Activated T-helper 1 cell treated with anti-CD3 and anti-CD28 coated beads, Interleukin-12 subunit alpha, Interleukin-12 subunit beta, Interleukin-2, Interleukin-4 antibody, amounts not matched to agents 30 ng/mL and 10 ng/mL and 1 ng/mL, durations not matched to agents 14 hours and 24 hours and 36 hours (primary cell): Measurements from ENCODE around the gene TRMT13. TPM values are rescaled to one million over a fixed set of nuclear protein-coding genes. Genes with fewer than 3 reads are reported as not detected.
"Not testable (repeated sequence)": the region's sequence is repeated elsewhere in the genome, so short reads cannot be mapped to it uniquely, and the experiment has no call there.

Experiments
- DNase-seq: peaks from one replicate; pipeline ENCODE4 v3.0.0; 2021; ENCODE audit warnings: low spot score
- H3K27ac Mint-ChIP-seq: one replicate; pipeline ENCODE4 v1.8.0; 2021; ENCODE audit warnings: mild to moderate bottlenecking, mixed read lengths
- H3K27me3 Mint-ChIP-seq: one replicate; pipeline ENCODE4 v1.8.0; 2022; ENCODE audit warnings: mild to moderate bottlenecking, moderate library complexity, mixed read lengths; ENCODE audit not compliant: insufficient read depth
- H3K36me3 Mint-ChIP-seq: one replicate; pipeline ENCODE4 v1.8.0; 2021; ENCODE audit warnings: low read depth, mixed read lengths
- H3K4me1 Mint-ChIP-seq: one replicate; pipeline ENCODE4 v1.8.0; 2021; ENCODE audit warnings: low read depth, mixed read lengths
- H3K4me3 Mint-ChIP-seq: one replicate; pipeline ENCODE4 v1.8.0; 2021; ENCODE audit warnings: mild to moderate bottlenecking, moderate library complexity, mixed read lengths
- H3K9me3 Mint-ChIP-seq: one replicate; pipeline ENCODE4 v1.8.0; 2021; ENCODE audit warnings: mixed read lengths
- intact Hi-C: fragments of 100-400 bp; cut with micrococcal nuclease; formaldehyde crosslinking; loops from one replicate; pipeline ENCODE4 v1.15.1; 2024
- total RNA-seq: library from RNA; stranded (reverse); gene quantifications from 2 replicates; pipeline ENCODE4 v1.2.3, GENCODE V29; 2022

TRMT13 gene
- total RNA-seq, 1 donor from 2014 or later = 21.8 TPM

GRCh38 chr1:100177295-100178041 is 44.5 kb downstream of the TRMT13 start:
- Mint-ChIP-seq H3K27ac (no peak overlapping the region), H3K27me3 (peaks cover 5% of the 10 kb centered on the region), H3K9me3 (no peaks in the 10 kb centered on the region), H3K4me3 (no peak overlapping the region), H3K36me3 (no peaks in the 10 kb centered on the region), H3K4me1 (no peaks in the 10 kb centered on the region)
- DNase-seq = no peak
- intact Hi-C loops = no loop called here

DNA sequence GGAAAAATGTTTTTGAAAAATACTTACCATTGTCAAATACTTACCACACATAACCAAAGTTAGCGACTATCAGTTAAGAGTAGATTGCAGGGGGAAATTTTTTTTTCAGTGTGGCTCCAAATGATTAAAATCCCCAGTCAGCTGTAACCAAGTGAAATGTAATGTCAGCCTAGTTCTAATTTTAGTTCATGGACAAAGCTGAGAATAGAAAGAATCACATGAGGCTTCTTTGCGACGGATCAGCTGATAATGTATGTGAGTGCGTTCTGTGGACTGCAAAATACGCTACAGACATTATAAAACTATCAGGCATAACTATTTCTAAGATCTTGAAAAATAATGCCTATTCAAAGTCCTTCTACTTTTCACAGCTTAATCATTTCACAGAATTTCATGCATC is 45.1 kb downstream of the TRMT13 start, which contains the start of gene LRRC39:
TSS of gene LRRC39 (minus strand) at position 166 of the 400 bp plus-strand sequence. CDS start 9,740 bp downstream, outside the sequence.
- Mint-ChIP-seq H3K27me3 (peaks cover 5% of the 10 kb centered on the region), H3K4me1 (no peaks in the 10 kb centered on the region), H3K4me3 (no peak within 1 kb of the TSS), H3K9me3 (no peaks in the 10 kb centered on the region), H3K27ac (no peak within 1 kb of the TSS), H3K36me3 (no peaks in the 10 kb centered on the region)
- intact Hi-C loops = no loop called here
- no peak for DNase-seq

GRCh38 chr1:100183370-100183769 is 50.4 kb downstream of the TRMT13 start:
- DNase-seq = no peak
- Mint-ChIP-seq H3K27ac (no peak overlapping the region), H3K27me3 (no peaks in the 10 kb centered on the region), H3K4me1 (no peaks in the 10 kb centered on the region), H3K9me3 (no peaks in the 10 kb centered on the region), H3K36me3 (no peaks in the 10 kb centered on the region), H3K4me3 (no peak overlapping the region)
- intact Hi-C loops = no loop called here

- no peak overlapping the region for H3K4me3 Mint-ChIP-seq
- no peaks in the 10 kb centered on the region for H3K36me3 Mint-ChIP-seq
- intact Hi-C loops = no loop called here
- no peaks in the 10 kb centered on the region for H3K27me3 Mint-ChIP-seq
- no peaks in the 10 kb centered on the region for H3K4me1 Mint-ChIP-seq
- no peak overlapping the region for H3K27ac Mint-ChIP-seq
- no peak for DNase-seq
- H3K9me3 Mint-ChIP-seq = no peaks in the 10 kb centered on the region
These were observed 51.6 kb downstream of the TRMT13 start for GRCh38 chr1:100184536-100184935.

- H3K4me1 Mint-ChIP-seq = no peaks in the 10 kb centered on the region
- H3K27ac Mint-ChIP-seq = no peak overlapping the region
- H3K27me3 Mint-ChIP-seq = no peaks in the 10 kb centered on the region
- intact Hi-C loops = no loop called here
- H3K4me3 Mint-ChIP-seq = no peak overlapping the region
- H3K36me3 Mint-ChIP-seq = peaks cover 8% of the 10 kb centered on the region
- DNase-seq = no peak
- H3K9me3 Mint-ChIP-seq = no peaks in the 10 kb centered on the region
These were observed 54.9 kb downstream of the TRMT13 start for GRCh38 chr1:100187912-100188311.

- intact Hi-C loops = no loop called here
- H3K27ac Mint-ChIP-seq = no peak overlapping the region
- H3K9me3 Mint-ChIP-seq = no peaks in the 10 kb centered on the region
These were observed 55.7 kb downstream of the TRMT13 start for GRCh38 chr1:100188617-100189016.

DNA sequence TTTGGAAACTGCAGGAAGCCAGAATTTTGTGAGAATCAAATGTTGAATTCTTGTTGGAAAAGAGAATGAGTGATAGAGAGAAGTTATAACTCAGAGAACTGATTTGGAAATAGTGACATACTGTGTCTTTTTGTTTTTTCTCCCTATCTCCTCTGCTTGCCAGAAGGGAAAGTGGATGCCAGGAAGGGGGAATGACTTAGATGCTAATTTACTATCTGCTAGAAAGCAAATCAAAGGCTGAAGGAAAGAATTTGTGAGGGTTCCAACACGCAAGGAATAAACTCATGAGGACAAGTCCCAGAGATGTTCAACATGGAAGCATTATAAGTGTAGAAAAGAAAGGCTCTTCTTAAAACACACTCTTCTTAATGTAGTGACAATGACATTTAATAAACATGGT is 65.6 kb downstream of the TRMT13 start:
- DNase-seq = no peak
- intact Hi-C loops = no loop called here
- no peak overlapping the region for H3K4me3 Mint-ChIP-seq
- H3K27ac Mint-ChIP-seq = no peak overlapping the region
- no peaks in the 10 kb centered on the region for H3K27me3 Mint-ChIP-seq
- no peaks in the 10 kb centered on the region for H3K4me1 Mint-ChIP-seq
- H3K36me3 Mint-ChIP-seq = peaks cover 49% of the 10 kb centered on the region
- H3K9me3 Mint-ChIP-seq = no peaks in the 10 kb centered on the region

More at GRCh38 chr1:100188617-100189016, 55.7 kb downstream of the TRMT13 start:
- Mint-ChIP-seq H3K4me3 (no peak overlapping the region), H3K4me1 (no peaks in the 10 kb centered on the region), H3K27me3 (no peaks in the 10 kb centered on the region), H3K36me3 (peaks cover 8% of the 10 kb centered on the region)
- no peak for DNase-seq

DNA sequence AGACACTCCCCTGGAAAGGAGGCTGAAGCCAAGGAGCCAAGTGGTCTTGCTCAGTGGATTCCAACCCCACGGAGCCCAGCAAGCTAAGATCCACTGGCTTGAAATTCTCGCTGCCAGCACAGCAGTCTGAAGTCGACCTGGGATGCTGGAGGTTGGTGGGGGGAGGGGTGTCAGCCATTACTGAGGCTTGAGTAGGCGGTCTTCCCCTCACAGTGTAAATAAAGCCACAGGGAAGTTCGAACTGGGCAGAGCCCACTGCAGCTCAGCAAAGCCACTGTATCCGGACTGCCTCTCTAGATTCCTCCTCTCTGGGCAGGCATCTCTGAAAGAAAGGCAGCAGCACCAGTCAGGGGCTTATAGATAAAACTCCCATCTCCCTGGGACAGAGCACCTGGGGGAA is 67.1 kb downstream of the TRMT13 start:
- H3K36me3 Mint-ChIP-seq = peaks cover 63% of the 10 kb centered on the region
- H3K4me3 Mint-ChIP-seq, H3K9me3 Mint-ChIP-seq: not testable (repeated sequence)

More for the DNA sequence above, 67.1 kb downstream of the TRMT13 start:
- intact Hi-C loops, H3K27ac Mint-ChIP-seq, H3K27me3 Mint-ChIP-seq, DNase-seq, H3K4me1 Mint-ChIP-seq: not testable (repeated sequence)

Other genes with a start within 250 kb of the TRMT13 start
- gene SLC35A3, start 163.2 kb upstream of the TRMT13 start, total RNA-seq = 16.0 and 16.3 TPM in 2 replicates
- 16.4 and 16.7 TPM in 2 replicates for gene SASS6, start 233 bp upstream of the TRMT13 start, total RNA-seq
- gene LRRC39, start 45.1 kb downstream of the TRMT13 start, total RNA-seq = 0.36 and 1.0 TPM in 2 replicates
- 11.3 and 11.7 TPM in 2 replicates for gene DBT, start 116.7 kb downstream of the TRMT13 start, total RNA-seq
- gene RTCA, start 133.1 kb downstream of the TRMT13 start, total RNA-seq = 48.1 and 52.0 TPM in 2 replicates
- gene CDC14A, start 219.3 kb downstream of the TRMT13 start, total RNA-seq = 11.2 and 11.8 TPM in 2 replicates